HUDEP-2 (cell line): ENCODE measurements around the gene SPOCD1.

ENCODE experiments used
- DNase-seq, 76 experiments: peaks; one replicate each; lab custom pipeline; 2025; ENCODE audit not compliant: unreplicated experiment in 76 of 76; lab: John Stamatoyannopoulos, UW

The SPOCD1 gene

DNA sequence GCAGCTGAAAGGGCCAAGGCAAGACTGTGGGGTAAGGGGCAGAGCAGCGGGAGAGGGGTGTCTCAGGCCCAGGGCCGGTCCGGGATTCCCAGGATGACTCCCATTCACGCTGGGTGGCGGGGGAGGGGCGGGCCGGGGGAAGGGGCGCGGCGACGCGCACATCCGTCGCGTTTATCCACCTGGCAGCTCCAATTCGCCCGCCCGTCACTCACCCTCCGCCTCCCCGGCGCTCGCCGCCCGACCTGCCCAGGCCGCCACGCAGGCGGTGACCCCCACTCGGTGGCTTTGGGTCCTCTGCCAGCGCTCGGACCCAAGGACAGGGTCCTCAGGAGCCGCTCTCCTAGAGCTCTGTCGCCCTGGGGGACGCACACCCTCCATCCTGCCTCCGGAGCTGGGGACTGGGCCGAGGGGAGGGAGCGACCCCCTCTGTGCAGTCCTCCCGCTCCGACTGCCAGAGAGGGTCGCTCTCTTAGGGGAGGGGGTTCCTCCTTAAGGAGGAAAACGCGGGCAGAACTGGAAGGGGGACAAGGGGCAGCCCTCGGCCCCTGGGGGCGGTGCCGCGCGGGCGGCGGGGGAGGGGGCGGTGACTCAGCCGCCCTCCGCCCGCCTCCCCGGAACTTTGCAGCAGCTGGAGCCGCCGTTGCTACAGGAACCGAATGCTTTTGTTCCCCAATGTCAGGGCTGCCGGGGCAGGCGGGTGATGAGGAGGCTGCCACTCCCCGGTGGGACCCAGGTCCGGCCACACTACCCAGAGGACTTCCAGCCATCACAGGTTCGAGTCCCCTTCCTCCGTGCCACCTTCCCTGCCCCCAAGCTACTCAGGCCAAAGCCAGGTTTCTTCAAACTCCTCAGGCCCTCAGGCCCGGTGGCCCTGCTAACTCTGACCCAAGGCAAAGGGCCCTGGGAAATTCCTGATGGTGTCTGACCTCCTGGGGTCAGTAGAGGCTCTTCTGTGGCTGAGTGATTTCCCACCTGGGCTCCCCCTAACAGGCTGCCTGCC, 55.1 kb downstream of the SPOCD1 start:
- peak in 1 of 76 experiments; percentile 20 for DNase-seq

DNA sequence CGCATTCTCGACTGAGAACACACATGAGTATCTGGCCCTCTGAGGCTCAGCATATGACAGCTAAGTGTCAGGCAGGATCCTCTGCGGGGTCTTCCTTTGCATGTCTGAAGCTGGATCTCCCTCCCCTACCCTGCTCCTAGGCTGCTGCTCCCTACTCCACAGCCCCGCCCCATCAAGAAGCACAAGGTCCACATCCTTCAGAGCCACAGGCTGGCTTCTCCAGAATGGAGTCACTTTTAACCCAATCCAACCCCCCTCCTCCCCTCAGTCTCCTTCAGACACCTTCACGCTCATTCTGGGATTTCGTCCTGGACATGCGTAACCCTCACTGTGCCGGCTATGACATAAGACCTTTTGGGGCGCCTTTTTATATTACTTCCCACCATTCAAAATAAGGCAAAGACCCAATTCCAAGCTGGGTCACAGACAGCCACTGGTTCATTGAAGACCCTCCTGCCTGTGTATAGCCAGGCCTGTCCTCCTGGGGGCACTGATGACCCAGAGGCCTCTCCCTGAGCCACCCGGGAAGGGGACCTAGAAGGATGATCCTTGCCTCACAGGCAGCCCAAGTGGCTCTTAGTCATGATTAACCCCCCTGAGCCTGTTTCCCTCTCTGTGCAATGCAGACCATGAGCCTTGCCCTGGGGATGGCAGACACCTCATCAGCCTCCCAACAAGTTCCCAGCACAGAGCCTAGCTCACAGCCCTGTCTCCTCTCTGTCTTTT, 56.4 kb downstream of the SPOCD1 start:
- no peak for DNase-seq

DNA sequence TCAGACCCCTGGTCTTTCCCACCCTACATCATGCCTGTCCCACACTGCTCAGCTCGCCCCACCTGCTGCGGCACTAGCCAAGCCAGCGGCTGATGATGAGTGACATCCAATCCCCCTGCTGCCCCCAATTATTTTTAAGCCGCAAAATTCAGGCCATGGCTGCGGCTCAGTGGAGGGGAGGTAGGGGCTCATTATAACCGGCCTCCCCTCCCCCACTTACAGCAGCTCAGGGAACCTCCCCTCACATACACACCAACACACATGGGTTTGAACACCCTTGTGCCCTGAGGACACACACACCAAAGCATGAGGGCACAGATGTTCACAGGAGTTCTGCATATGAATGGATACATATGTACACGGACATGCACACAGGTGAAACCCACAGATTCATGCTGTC, 57.0 kb downstream of the SPOCD1 start:
- DNase-seq, result no peak

DNA sequence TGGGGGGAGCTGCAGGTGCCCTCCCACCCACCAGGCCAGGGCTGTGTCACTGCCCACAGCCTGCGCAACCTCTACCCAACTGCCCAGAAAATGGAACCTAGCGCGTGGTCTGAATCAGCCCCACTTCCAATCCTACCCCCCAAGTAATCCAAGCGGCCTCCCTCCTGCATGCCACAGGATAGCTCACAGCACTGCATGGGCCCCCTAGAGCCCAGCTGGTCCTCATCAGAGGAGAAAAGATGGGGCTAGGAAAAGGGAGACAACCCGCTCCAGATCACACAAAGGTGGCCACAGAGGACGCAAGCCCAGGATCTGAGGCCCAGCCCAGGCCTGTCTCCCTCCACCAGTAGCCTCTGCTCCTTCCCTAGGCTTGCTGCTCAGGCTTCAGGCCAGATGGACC, 57.8 kb downstream of the SPOCD1 start:
- no peak for DNase-seq

DNA sequence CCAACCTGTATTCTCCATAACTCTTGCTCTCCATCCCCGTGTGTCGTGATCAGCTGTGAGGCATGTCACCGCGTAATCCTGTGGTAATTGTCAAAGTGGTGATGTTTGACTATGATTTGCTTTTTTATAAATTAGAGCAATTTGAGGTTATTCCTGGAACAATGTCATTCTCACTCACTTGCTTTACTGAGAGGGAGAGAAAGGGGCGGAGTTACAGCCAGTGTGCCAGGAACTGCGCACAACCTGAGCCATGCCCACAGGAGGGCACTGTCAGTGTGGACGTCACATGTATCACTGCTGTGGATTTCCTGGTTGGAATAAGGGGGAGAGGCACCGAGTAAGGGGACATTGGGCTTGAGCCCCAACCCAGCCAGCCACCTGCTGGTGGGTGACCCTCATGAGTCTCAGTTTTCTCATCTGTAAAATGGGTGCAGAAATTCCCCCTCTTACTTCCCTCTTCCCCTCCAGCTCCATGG, 58.6 kb downstream of the SPOCD1 start:
- DNase-seq, result no peak

GRCh38 chr1:31756578-31756977, 59.2 kb downstream of the SPOCD1 start:
- DNase-seq, result no peak

DNA sequence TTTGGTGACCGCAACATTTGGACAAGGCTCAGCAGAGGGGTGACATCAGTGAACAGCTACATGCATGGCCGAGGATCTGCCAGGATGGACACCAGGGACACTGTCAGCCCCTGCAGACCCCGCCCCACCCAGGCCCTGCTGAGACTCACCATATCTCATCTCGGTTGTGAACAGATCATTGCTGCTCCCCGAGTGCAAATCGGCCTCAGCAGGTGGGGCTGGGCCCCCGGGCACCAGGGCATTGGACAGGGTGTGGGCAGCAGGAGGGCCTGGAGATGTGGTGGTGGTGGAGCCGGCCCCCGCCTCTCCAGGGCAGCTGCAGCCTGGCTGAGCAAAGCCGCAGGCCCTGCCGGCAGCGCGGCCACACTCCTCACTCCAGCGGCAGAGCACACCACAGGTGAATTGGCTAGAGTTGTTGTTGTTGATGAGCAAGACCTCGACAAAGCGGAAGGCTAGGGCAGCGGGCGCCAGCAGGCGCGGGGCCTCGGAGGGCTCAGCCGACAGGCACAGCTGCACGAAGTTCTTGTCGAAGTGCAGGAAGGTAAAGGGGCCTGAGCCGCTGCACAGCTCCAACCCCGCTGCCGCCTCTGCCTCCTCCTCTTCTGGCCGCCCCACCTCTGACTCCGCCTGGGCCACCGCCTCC, 59.9 kb downstream of the SPOCD1 start:
- no peak for DNase-seq

GRCh38 chr1:31755197-31755611, 60.6 kb downstream of the SPOCD1 start:
- DNase-seq, result no peak

GRCh38 chr1:31754397-31754796, 61.4 kb downstream of the SPOCD1 start:
- no peak for DNase-seq

DNA sequence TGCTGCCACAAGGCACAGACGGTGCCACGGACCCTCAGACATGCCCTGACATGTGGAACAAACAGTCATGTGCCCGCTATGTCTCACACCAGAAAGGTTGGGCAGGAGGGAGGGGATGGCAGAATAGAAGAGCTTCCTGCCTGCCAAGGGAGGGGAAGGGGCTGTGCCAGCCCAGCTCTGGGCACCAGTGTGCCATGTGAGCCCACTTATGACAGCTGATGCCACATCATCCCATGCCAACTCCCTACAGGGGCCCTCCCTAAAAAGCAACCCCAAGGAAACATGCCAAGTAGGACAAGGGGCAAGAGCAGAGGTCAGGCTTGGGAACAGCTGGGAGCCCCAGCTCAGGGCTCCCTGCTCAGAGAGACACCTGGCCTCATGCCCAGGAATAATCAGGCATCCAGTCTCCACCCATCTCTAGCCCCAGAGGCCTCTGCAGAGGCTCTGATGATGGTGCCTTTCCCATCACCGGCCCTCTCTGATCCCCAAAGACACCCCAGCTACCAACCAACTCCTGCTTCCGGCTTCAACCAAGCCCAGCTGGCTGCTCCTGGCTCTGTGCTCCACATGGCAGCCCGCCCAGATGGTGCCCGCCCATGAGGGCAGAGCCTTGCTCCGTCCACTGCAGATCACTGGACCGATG, 62.0 kb downstream of the SPOCD1 start:
- peak in 3 of 76 experiments; percentile 12 to 24 (median 13) for DNase-seq

GRCh38 chr1:31752952-31753475, 62.8 kb downstream of the SPOCD1 start:
- DNase-seq, result no peak

GRCh38 chr1:31752258-31752657, 63.6 kb downstream of the SPOCD1 start:
- DNase-seq, result no peak

DNA sequence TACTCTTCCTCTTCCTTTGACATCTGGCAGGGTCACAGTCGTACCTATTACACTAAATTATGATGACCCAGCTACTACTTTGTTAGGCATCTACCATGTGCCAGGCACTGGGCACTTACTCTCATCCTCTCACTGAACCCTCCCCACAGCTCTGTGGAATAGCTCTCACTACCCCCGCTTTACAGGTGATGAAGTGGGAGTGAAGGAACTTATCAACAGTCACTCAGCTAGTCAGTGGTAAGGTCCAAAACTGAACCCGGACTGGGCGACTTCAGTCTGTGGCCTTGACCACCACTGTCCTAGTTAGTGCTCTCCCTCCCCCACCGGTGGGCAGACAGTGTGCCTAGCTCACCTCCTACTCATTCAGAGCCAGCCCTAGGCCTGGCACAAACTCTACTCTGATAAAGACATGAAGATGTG, 64.0 kb downstream of the SPOCD1 start:
- DNase-seq, result no peak

DNA sequence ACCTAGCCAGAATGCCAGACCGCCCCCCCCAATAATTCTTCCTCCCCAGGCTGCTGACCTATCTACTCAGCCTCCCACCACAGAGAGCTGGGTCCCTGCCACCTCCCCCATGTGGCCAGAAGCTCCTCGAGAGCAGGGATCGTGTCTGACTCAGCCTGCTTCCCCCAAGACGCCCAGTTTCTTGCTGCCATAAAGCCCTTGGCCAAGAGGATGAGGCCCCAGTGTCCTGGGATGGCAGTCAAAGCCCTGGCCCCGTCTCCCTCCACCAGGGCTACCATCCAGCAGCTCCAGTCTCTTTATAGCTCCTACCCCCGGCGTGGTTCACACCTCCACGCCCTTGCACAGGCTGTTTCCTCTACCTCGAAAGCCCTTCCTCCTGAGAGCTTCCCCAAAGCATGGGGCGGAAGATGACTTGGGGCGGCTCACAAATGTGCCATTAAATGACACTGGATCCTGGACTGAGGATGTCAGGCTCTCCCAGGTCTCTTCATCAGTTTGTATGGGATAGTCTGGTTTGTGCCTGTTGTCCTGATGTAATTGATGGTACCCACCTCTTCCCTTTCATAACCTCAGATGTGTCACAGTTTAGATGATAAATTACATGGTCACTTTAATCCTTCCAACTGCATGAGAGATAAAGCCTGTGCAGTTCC, 64.8 kb downstream of the SPOCD1 start:
- DNase-seq, result peak in 1 of 76 experiments; percentile 10

DNA sequence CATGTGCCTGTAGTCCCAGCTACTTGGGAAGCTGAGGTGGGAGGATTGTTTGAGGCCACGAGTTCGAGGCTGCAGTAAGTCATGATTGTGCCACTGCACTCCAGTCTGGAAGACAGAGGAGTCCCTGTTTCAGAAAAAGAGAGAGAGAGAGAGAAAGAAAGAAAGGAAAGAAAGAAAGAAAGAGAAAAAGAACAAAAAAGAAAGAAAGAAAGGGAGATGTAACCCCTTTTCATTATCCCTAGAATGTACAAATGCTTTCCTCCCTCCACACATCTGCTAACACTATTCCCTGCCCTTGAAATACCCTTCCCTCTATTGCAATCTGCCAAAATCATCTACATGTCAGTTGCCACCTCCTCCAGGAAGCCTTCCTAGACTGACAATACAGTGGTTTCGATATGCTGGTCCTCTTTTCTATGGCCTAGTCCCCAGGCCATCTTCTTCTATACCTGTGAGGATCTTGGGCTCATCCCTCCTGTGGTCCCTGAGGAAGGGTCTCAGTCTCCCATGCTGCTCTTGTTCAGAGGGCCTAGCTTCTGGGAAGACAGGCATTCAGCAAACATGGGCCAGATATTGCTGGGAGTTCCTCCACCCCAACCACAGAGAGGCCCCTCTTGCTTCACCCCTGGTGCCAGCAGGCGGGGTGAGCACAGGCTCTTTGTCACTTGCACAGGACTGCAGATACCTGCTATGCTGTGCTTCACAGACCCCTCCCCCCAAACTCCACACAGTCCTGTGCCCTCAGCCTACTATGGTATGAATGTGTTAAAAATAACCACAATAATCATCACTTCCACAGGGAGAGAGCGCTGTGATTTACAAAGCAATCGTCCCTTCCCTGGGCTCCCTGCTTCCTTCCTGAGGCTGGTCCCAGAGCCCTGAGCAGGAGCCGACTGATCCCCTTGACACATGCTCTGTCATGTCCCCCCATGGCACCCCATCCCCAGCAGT, 65.8 kb downstream of the SPOCD1 start:
- no peak for DNase-seq

DNA sequence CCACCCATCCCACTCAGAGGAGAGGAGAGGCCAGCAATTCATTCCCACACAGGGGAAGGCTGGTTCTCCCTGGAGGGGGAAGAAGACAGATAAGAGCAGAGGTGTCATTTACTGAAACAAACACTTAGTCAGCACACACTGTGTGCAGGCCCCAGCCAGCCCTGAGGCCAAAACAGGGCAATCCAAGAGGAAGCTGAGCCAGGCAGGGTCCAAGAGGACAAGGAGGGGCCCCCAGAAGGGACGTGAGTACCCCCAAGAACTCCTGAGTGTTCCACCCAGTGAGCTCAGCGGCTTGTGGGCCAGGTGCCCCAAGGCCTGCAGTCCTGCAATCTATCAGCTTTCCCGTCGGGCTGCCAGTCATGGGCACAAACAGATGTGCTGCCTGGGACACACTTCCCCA, 67.5 kb downstream of the SPOCD1 start:
- DNase-seq, result no peak

DNA sequence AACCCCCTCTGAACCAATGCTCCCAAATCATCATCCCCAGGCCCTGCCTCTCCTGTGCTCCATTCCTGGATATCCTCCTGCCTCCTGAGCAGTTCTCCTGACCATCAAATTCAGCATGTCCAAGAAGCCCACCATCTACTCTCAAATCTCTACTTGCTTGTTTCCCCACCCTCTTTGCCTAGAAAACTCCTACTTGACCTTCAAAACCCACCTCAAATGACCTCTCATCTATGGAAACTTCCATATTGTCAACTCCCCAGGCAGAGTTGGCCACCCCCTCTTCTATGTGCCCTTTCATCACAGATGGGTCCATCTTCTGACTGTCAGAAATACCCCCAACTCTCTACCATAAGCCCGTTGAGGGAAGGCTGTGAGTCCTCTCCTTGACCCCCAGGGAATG, 68.5 kb downstream of the SPOCD1 start:
- no peak for DNase-seq

GRCh38 chr1:31746687-31747086, 69.1 kb downstream of the SPOCD1 start:
- DNase-seq, result no peak
